Loucy (cell line): ENCODE data around the gene GAST.
"Not testable (repeated sequence)": the region's sequence is repeated elsewhere in the genome, so short reads cannot be mapped to it uniquely, and the experiment has no call there.

Source experiments
- H2AFZ ChIP-seq: fragments of 200-600 bp; sonication (generic); 2 replicates; pipeline ENCODE4 v1.6.0; 2016; ENCODE audit warnings: antibody characterized with exemption, mild to moderate bottlenecking, low read length, moderate library complexity
- H3F3A ChIP-seq: fragments of 200-600 bp; 2 replicates; pipeline ENCODE4 v1.6.0; 2016; ENCODE audit warnings: antibody characterized with exemption, low read depth, mild to moderate bottlenecking
- H3K27me3 ChIP-seq: fragments of 200-600 bp; sonication (generic); 2 replicates; pipeline ENCODE4 v1.6.1; 2014; ENCODE audit warnings: low read length, mild to moderate bottlenecking; ENCODE audit not compliant: insufficient read depth, poor library complexity, severe bottlenecking
- H3K36me3 ChIP-seq: fragments of 200-600 bp; sonication (generic); 2 replicates; pipeline ENCODE4 v1.6.1; 2016; ENCODE audit warnings: low read length; ENCODE audit not compliant: insufficient read depth
- H3K4me1 ChIP-seq: fragments of 200-600 bp; sonication (generic); 2 replicates; pipeline ENCODE4 v1.5.1; 2014; ENCODE audit warnings: low read length, mild to moderate bottlenecking; ENCODE audit not compliant: insufficient read depth, poor library complexity, severe bottlenecking
- H3K4me2 ChIP-seq: fragments of 200-600 bp; sonication (generic); 2 replicates; pipeline ENCODE4 v1.6.0; 2014; ENCODE audit warnings: antibody characterized with exemption, low read length, low read depth, mild to moderate bottlenecking; ENCODE audit not compliant: poor library complexity, severe bottlenecking
- H3K4me3 ChIP-seq: fragments of 200-600 bp; sonication (generic); 2 replicates; pipeline ENCODE4 v1.5.1; 2014; ENCODE audit warnings: low read length, mild to moderate bottlenecking, mixed read lengths; ENCODE audit not compliant: poor library complexity, severe bottlenecking
- H3K79me2 ChIP-seq: fragments of 200-600 bp; sonication (generic); 2 replicates; pipeline ENCODE4 v1.6.1; 2014; ENCODE audit warnings: low read length; ENCODE audit not compliant: insufficient read depth
- H3K9ac ChIP-seq: fragments of 200-600 bp; sonication (generic); 2 replicates; pipeline ENCODE4 v1.6.0; 2014; ENCODE audit warnings: mild to moderate bottlenecking, low read depth, low read length, moderate library complexity; ENCODE audit not compliant: poor library complexity, severe bottlenecking
- H3K9me2 ChIP-seq: fragments of 200-600 bp; sonication (generic); replicated peaks from 2 replicates; pipeline ENCODE4 v1.6.1; 2016; ENCODE audit warnings: low read depth, low read length, mixed read lengths
- H3K9me3 ChIP-seq: fragments of 200-600 bp; sonication (generic); 2 replicates; pipeline ENCODE4 v1.6.1; 2014; ENCODE audit warnings: mild to moderate bottlenecking, antibody characterized with exemption, low read length, low read depth; ENCODE audit not compliant: insufficient read depth
- H4K20me1 ChIP-seq: fragments of 200-600 bp; sonication (generic); 2 replicates; pipeline ENCODE4 v1.6.0; 2014; ENCODE audit warnings: antibody characterized with exemption, low read length, mild to moderate bottlenecking; ENCODE audit not compliant: insufficient read depth, poor library complexity, severe bottlenecking
- CTCF ChIP-seq: fragments of 200-600 bp; sonication (generic); conservative IDR thresholded peaks from 2 replicates; pipeline ENCODE4 v1.5.1; 2014; ENCODE audit warnings: mild to moderate bottlenecking, antibody characterized with exemption, low read length
- EZH2phosphoT487 ChIP-seq: fragments of 200-600 bp; IDR thresholded peaks from 2 replicates; pipeline ENCODE4 v1.6.1; 2018; ENCODE audit warnings: antibody characterized with exemption, mild to moderate bottlenecking, moderate library complexity, borderline replicate concordance

GAST gene

DNA sequence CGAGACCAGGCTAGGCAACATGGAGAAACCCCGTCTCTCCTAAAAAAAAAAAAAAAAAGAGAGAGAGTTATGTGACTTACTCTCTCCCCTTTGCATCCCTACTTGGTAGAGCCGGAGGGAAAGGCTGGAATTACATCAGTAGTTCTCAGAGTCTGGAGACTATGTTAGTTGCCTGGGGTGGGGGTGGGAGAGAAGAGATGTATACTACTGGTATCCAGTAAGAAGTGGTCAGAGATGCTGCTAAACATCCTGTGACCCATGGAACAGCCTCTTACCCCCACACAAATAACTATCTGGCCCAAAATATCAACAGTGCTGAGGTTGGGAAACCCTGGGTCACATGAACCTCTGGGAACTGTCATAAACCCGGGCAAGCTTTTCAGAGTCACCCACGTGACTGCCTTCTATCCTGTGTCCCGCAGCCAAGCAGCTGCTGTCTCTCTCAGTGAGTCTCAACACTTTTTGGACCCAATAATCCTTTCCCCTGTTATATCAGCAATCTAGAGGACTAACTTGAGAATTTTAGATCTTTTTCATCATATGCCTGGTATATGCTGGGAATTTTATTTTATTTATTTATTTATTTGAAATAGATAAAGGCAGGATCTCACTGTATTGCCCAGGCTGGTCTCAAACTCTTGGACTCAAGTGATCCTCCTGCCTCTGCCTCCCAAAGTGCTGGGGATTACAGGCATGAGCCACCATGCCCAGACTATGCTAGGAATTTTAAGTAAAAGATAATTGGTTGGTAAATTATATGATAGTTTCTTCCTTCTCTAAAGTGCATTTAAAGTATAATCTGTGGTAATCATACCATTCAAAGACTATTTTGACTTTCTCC is 14.8 kb upstream of the GAST start:
- Histone ChIP-seq H3K9me2 (no peaks in the 10 kb centered on the region), H3K36me3 (peaks cover 26% of the 10 kb centered on the region; the same call in 1 of the 2 replicates), H3K4me2 (no peak overlapping the region), H3K9ac (no peak overlapping the region), H3K4me3 (no peak overlapping the region), H3K27me3 (no peaks in the 10 kb centered on the region), H3K79me2 (peaks cover 7% of the 10 kb centered on the region; the same call in 1 of the 2 replicates), H4K20me1 (peaks cover 5% of the 10 kb centered on the region), H3F3A (peaks cover 3% of the 10 kb centered on the region; the same call in 1 of the 2 replicates), H2AFZ (no peak overlapping the region), H3K9me3 (no peaks in the 10 kb centered on the region), H3K4me1 (peaks cover 4% of the 10 kb centered on the region)
- TF ChIP-seq EZH2phosphoT487 (no peak), CTCF (no peak)

DNA sequence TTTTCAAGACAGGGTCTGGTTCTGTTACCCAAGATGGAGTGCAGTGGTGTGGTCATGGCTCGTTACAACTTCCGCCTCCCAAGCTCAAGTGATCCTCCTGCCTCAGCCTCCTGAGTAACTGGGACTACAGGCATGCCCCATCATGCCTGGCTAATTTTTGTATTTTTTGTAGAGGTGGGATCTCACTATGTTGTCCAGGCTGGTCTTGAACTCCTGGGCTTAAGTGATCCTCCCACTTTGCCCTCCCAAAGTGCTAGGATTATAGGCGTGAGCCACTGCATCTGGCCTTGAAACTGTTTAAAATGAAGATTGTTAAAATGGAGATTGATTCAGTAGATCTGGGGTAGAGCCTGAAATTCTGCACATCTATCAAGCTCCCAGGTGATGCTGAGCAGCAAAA is 11.3 kb upstream of the GAST start:
- peak overlapping the region; percentile 77 for H2AFZ ChIP-seq
- not testable (repeated sequence) for H3K9me3 ChIP-seq, H3K36me3 ChIP-seq, H3F3A ChIP-seq, H3K4me1 ChIP-seq, H3K27me3 ChIP-seq, H3K9me2 ChIP-seq, H3K4me3 ChIP-seq, H4K20me1 ChIP-seq, H3K79me2 ChIP-seq, H3K4me2 ChIP-seq, H3K9ac ChIP-seq

DNA sequence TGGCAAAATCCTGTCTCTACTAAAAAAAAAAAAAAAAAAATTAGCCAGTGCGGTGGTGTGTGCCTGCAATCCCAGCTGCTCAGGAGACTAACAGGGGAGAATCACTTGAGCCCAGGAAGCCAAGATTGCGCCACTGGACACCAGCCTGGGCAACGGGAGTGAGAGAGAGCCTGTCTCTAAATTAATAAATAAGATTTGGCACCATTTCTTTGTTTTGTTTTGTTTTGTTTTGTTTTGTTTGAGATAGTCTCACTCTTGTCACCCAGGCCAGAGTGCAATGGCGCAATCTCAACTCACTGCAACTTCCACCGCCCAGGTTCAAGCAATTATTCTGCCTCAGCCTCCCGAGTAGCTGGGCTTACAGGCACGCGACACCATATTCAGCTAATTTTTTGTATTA is 9.4 kb upstream of the GAST start:
- Histone ChIP-seq H3K9ac (no peak overlapping the region), H2AFZ (no peak overlapping the region), H3K36me3 (no peaks in the 10 kb centered on the region), H3K4me1 (peaks cover 4% of the 10 kb centered on the region), H3K9me2 (no peaks in the 10 kb centered on the region), H3K4me3 (no peak overlapping the region), H3F3A (no peaks in the 10 kb centered on the region), H3K4me2 (no peak overlapping the region), H3K9me3 (no peaks in the 10 kb centered on the region), H3K27me3 (no peaks in the 10 kb centered on the region), H4K20me1 (no peaks in the 10 kb centered on the region), H3K79me2 (no peaks in the 10 kb centered on the region)
- TF ChIP-seq EZH2phosphoT487 (no peak), CTCF (no peak)
